Breast epithelium (tissue), 3 donors: ENCODE data around the gene KLHDC7B.

Source experiments
- CTCF ChIP-seq, 3 donors: fragments of 450-650 bp; IDR thresholded peaks; one replicate each; pipeline ENCODE4 v1.5.1; 2016 to 2017; ENCODE audit warnings: antibody characterized with exemption in 3 of 3, mild to moderate bottlenecking in 3 of 3, moderate library complexity in 3 of 3
- POLR2A ChIP-seq: fragments of 450-650 bp; IDR thresholded peaks from one replicate; pipeline ENCODE4 v1.6.1; 2016; ENCODE audit warnings: antibody characterized with exemption, mild to moderate bottlenecking, moderate library complexity
- POLR2AphosphoS5 ChIP-seq, 3 donors: sonication (generic); formaldehyde crosslinking; IDR thresholded peaks; one replicate each; pipeline ENCODE4 v1.6.1; 2017; ENCODE audit warnings: antibody characterized with exemption in 3 of 3

- TF ChIP-seq CTCF (IDR thresholded peaks at IDR 0.05): no peak
- TF ChIP-seq POLR2A: no peak
- TF ChIP-seq POLR2AphosphoS5 (IDR thresholded peaks at IDR 0.05): no peak
Observed at GRCh38 chr22:50567721-50568252, 22.1 kb downstream of the KLHDC7B start.
